SW 1271 (cell line): ENCODE data around the gene RANBP3L.
"Not testable (repeated sequence)": the region's sequence is repeated elsewhere in the genome, so short reads cannot be mapped to it uniquely, and the experiment has no call there.

Experiments
- DNase-seq, 2 experiments: peaks; one replicate each; lab custom pipeline; 2025; lab: John Stamatoyannopoulos, UW

Gene RANBP3L

DNA sequence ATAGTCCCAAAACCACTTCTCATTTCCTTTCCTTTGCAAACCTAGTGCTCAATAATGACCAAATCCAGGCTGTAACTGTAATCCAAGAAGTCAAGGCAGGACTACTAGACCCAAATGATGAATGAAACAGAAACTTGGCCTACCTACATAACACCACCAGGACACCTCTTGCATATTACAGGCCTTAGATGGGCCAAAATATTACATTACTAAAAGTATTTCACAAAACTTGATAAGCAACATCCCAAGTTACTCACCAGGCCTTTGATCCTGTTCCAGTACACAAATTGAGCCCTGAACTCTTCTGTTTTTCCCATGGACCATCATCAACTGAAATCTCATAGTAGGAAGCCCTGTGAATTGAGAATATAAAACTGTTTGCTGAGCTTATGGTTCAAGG is 94.8 kb downstream of the RANBP3L start:
- no peak for DNase-seq

DNA sequence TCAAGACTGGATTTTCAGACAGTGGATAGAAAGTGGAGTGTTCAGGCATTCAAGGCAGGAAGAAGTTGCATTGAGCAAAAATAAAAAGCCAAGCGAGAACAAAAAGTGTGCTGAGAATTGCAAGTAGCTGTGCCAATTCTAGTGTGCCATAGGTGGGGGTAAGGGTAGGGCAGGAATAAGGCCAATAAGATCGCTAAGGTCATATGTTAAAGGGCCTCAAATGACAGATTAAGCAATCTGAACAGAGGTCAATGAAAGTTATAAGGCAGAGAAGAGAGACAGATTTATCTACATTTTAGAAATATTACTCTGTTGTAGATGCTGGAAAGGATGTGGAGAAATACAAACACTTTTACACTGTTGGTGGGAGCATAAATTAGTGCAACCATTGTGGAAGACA is 96.4 kb downstream of the RANBP3L start:
- DNase-seq: no peak

DNA sequence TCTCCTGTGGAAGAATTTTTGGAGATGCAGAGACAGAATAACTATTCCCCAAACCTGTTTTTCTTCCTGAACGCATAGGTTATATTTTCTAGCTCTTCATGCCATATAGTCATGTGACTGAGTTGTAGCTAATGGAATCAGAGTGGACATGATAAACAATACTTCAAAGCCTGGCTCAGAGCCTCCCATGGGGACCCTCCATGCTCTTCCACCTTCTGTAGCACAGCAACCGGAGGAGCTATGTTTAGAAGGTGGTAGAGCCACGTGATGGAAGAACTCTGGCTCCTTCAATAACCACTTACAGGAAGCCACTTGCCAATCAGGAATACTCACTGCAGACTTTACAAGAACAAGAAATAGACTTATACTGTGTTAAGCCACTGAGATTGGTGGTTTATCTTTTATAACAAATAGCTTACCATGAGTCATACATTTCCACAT is 99.2 kb downstream of the RANBP3L start:
- DNase-seq: no peak

DNA sequence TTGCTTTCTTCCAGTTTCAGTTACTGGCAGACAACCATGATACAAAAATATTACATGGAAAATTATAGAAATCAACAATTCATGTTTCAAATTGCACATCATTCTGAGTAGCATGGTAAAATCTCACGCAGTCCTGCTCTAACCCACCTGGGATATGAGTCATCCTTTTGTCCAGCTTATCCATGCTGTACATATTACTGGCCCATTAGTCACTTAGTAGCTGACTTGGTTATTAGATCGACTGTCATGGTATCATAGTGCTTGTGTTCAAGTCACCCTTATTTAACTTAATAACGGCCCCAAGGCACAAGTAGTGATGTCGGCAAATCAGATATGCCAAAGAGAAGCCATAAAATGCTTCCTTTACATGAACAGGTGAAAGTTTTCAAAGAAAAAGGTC is 101.2 kb downstream of the RANBP3L start:
- no peak for DNase-seq

DNA sequence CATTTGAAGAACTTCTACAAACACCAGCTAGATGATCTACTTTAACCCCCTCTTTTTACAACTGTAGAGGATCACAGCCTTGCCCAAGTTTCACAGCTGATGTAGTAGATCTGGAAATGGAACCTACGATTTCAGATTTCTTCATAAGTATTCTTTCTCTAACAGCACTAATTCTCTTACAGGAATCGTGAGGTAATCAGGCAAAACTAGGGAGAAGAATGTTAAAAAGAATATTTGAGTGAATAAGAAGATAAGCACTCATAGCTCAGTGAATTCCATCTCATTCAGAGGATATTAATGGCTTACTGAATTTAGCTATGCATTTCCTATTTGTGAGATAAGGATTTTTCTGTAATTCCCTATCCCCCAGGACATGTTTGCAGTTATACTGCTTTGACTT is 102.1 kb downstream of the RANBP3L start:
- DNase-seq: no peak

GRCh38 chr5:36198783-36199182 is 102.9 kb downstream of the RANBP3L start:
- DNase-seq: not testable (repeated sequence)
